ENCODE results near the gene YWHAG.
A peak's percentile ranks its signal among the peaks of the same experiment; 100 is the strongest.
"Not testable (repeated sequence)": the region's sequence is repeated elsewhere in the genome, so short reads cannot be mapped to it uniquely, and the experiment has no call there.

YWHAG gene

GRCh38 chr7:76318488-76319353 lies 40.1 kb downstream of the YWHAG start:
- peaks cover 2% of the 10 kb centered on the region; the same call in 1 of the 2 replicates for H3K36me3 ChIP-seq
- no peaks in the 10 kb centered on the region for H3K27me3 ChIP-seq (ENCODE audit: insufficient read depth, low read depth, severe bottlenecking)
- peak; percentile 77 for DNase-seq
- H3K4me3 ChIP-seq (ENCODE audit: low read depth, low read length), result peak overlapping the region; percentile 59
- H3K9me3 ChIP-seq (ENCODE audit: severe bottlenecking), result no peaks in the 10 kb centered on the region
- TF ChIP-seq, protein P1, sequence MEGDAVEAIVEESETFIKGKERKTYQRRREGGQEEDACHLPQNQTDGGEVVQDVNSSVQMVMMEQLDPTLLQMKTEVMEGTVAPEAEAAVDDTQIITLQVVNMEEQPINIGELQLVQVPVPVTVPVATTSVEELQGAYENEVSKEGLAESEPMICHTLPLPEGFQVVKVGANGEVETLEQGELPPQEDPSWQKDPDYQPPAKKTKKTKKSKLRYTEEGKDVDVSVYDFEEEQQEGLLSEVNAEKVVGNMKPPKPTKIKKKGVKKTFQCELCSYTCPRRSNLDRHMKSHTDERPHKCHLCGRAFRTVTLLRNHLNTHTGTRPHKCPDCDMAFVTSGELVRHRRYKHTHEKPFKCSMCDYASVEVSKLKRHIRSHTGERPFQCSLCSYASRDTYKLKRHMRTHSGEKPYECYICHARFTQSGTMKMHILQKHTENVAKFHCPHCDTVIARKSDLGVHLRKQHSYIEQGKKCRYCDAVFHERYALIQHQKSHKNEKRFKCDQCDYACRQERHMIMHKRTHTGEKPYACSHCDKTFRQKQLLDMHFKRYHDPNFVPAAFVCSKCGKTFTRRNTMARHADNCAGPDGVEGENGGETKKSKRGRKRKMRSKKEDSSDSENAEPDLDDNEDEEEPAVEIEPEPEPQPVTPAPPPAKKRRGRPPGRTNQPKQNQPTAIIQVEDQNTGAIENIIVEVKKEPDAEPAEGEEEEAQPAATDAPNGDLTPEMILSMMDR (IDR thresholded peaks at IDR 0.05; ENCODE audit: low read depth, low read length), result peak; percentile 32; the same call in 1 of the 2 replicates
- peak overlapping the region; percentile 81 for H3K27ac ChIP-seq

GRCh38 chr7:76317782-76318487 lies 40.9 kb downstream of the YWHAG start:
- H3K27ac ChIP-seq, result peak overlapping the region; percentile 81
- peak; percentile 98 for DNase-seq
- no peaks in the 10 kb centered on the region for H3K36me3 ChIP-seq

GRCh38 chr7:76316984-76317781 lies 41.6 kb downstream of the YWHAG start:
- no peak for DNase-seq
- H3K27me3 ChIP-seq (ENCODE audit: insufficient read depth, low read depth, severe bottlenecking), result no peaks in the 10 kb centered on the region
- TF ChIP-seq, protein P1 (IDR thresholded peaks at IDR 0.05; ENCODE audit: low read depth, low read length), result no peak
- H3K4me3 ChIP-seq (ENCODE audit: low read depth, low read length), result peak overlapping the region; percentile 59
- H3K9me3 ChIP-seq (ENCODE audit: severe bottlenecking), result no peaks in the 10 kb centered on the region
- H3K27ac ChIP-seq, result peak overlapping the region; percentile 69
- H3K36me3 ChIP-seq, result no peaks in the 10 kb centered on the region

More at GRCh38 chr7:76317782-76318487, 40.9 kb downstream of the YWHAG start:
- Histone ChIP-seq H3K4me3 (ENCODE audit: low read depth, low read length) (peak overlapping the region; percentile 59), H3K9me3 (ENCODE audit: severe bottlenecking) (no peaks in the 10 kb centered on the region), H3K27me3 (ENCODE audit: insufficient read depth, low read depth, severe bottlenecking) (no peaks in the 10 kb centered on the region)
- TF ChIP-seq, protein P1 (IDR thresholded peaks at IDR 0.05; ENCODE audit: low read depth, low read length), result no peak

GRCh38 chr7:76315364-76315763 lies 43.4 kb downstream of the YWHAG start:
- DNase-seq, result no peak
- Histone ChIP-seq H3K9me3 (ENCODE audit: severe bottlenecking) (no peaks in the 10 kb centered on the region), H3K27ac (no peak overlapping the region), H3K36me3 (no peaks in the 10 kb centered on the region), H3K4me3 (ENCODE audit: low read depth, low read length) (no peak overlapping the region), H3K27me3 (ENCODE audit: insufficient read depth, low read depth, severe bottlenecking) (no peaks in the 10 kb centered on the region)
- TF ChIP-seq, protein P1 (IDR thresholded peaks at IDR 0.05; ENCODE audit: low read depth, low read length), result no peak

GRCh38 chr7:76314740-76315139 lies 44.1 kb downstream of the YWHAG start:
- H3K9me3 ChIP-seq (ENCODE audit: severe bottlenecking); DNase-seq; H3K27me3 ChIP-seq (ENCODE audit: insufficient read depth, low read depth, severe bottlenecking); H3K36me3 ChIP-seq; H3K27ac ChIP-seq; H3K4me3 ChIP-seq (ENCODE audit: low read depth, low read length): not testable (repeated sequence)
